Neural cell (in vitro differentiated cells): ENCODE results near the gene PRICKLE2.

Experiments used
- CTCF ChIP-seq: fragments of 450-650 bp; IDR thresholded peaks from 2 replicates; pipeline ENCODE4 v1.5.1; 2014; ENCODE audit warnings: antibody characterized with exemption, mild to moderate bottlenecking, moderate library complexity; ENCODE audit not compliant: poor library complexity, severe bottlenecking
- EP300 ChIP-seq: fragments of 450-650 bp; conservative IDR thresholded peaks from 2 replicates; pipeline ENCODE4 v1.6.1; 2014; ENCODE audit warnings: antibody characterized with exemption, mild to moderate bottlenecking, moderate library complexity; ENCODE audit not compliant: poor library complexity, severe bottlenecking
- EZH2 ChIP-seq: fragments of 200-600, 300-800 bp; shearing (Covaris generic), sonication (generic); IDR thresholded peaks from 2 replicates; pipeline ENCODE4 v1.6.1; 2014; ENCODE audit warnings: antibody characterized with exemption, low read length, borderline replicate concordance, mild to moderate bottlenecking; ENCODE audit not compliant: insufficient read depth, poor library complexity, severe bottlenecking
- MXI1 ChIP-seq: fragments of 450-650 bp; conservative IDR thresholded peaks from 2 replicates; pipeline ENCODE4 v1.6.1; 2014; ENCODE audit warnings: antibody characterized with exemption, mild to moderate bottlenecking; ENCODE audit not compliant: poor library complexity, severe bottlenecking
- POLR2AphosphoS5 ChIP-seq: IDR thresholded peaks from 2 replicates; pipeline ENCODE4 v1.6.1; 2012
- RAD21 ChIP-seq: fragments of 450-650 bp; conservative IDR thresholded peaks from 2 replicates; pipeline ENCODE4 v1.6.1; 2014; ENCODE audit warnings: antibody characterized with exemption, mild to moderate bottlenecking, moderate library complexity
- SMC3 ChIP-seq: fragments of 450-650 bp; conservative IDR thresholded peaks from 2 replicates; pipeline ENCODE4 v1.6.1; 2014; ENCODE audit warnings: antibody characterized with exemption, mild to moderate bottlenecking, moderate library complexity; ENCODE audit not compliant: poor library complexity
- TAF1 ChIP-seq: IDR thresholded peaks from 2 replicates; pipeline ENCODE4 v1.6.1; 2012; ENCODE audit warnings: low read depth
- TF ChIP-seq, protein P1 (sequence below): IDR thresholded peaks from 2 replicates; pipeline ENCODE4 v1.6.1; 2012; ENCODE audit warnings: borderline replicate concordance

GRCh38 chr3:64123931-64124330 lies 101.3 kb downstream of the PRICKLE2 start:
- TF ChIP-seq, protein P1, sequence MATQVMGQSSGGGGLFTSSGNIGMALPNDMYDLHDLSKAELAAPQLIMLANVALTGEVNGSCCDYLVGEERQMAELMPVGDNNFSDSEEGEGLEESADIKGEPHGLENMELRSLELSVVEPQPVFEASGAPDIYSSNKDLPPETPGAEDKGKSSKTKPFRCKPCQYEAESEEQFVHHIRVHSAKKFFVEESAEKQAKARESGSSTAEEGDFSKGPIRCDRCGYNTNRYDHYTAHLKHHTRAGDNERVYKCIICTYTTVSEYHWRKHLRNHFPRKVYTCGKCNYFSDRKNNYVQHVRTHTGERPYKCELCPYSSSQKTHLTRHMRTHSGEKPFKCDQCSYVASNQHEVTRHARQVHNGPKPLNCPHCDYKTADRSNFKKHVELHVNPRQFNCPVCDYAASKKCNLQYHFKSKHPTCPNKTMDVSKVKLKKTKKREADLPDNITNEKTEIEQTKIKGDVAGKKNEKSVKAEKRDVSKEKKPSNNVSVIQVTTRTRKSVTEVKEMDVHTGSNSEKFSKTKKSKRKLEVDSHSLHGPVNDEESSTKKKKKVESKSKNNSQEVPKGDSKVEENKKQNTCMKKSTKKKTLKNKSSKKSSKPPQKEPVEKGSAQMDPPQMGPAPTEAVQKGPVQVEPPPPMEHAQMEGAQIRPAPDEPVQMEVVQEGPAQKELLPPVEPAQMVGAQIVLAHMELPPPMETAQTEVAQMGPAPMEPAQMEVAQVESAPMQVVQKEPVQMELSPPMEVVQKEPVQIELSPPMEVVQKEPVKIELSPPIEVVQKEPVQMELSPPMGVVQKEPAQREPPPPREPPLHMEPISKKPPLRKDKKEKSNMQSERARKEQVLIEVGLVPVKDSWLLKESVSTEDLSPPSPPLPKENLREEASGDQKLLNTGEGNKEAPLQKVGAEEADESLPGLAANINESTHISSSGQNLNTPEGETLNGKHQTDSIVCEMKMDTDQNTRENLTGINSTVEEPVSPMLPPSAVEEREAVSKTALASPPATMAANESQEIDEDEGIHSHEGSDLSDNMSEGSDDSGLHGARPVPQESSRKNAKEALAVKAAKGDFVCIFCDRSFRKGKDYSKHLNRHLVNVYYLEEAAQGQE, result no peak
- no peak for TF ChIP-seq EZH2
- no peak for TF ChIP-seq POLR2AphosphoS5
- TF ChIP-seq CTCF, result no peak
- TF ChIP-seq SMC3, result no peak
- no peak for TF ChIP-seq MXI1
- no peak for TF ChIP-seq TAF1
- TF ChIP-seq EP300, result no peak
- no peak for TF ChIP-seq RAD21
